ENCODE measurements around the gene DUSP22.

Gene DUSP22

DNA sequence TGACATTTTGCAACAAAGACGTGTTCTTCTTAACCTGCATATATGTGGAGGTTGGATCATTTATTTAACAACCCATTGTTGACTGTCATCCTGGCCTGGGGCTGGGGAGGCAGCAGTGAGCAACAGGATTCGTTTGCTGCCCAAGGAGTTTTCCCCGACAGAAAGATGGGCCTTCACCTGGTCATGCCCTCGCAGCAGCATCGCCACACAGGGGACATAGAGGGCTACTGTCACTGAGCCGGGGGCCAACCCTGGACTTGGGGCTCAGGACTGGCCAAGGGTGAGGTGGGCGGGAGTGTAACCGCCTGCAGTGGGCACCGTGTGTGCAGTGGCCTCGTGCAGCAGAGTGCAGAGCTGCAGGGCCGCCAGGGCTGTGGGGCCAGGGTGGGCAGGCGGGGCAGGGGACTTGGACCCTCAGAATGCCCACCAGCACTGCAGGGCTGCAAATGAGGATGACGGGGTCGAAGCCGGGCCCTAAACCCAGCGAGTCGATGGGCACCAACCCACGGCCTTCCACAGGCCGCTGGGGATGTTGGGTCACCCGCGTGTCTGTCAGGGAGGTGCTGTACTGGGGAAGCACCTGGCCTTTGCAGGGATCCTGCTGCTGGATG, 11.8 kb downstream of the DUSP22 start:
- TF ChIP-seq, protein P1, sequence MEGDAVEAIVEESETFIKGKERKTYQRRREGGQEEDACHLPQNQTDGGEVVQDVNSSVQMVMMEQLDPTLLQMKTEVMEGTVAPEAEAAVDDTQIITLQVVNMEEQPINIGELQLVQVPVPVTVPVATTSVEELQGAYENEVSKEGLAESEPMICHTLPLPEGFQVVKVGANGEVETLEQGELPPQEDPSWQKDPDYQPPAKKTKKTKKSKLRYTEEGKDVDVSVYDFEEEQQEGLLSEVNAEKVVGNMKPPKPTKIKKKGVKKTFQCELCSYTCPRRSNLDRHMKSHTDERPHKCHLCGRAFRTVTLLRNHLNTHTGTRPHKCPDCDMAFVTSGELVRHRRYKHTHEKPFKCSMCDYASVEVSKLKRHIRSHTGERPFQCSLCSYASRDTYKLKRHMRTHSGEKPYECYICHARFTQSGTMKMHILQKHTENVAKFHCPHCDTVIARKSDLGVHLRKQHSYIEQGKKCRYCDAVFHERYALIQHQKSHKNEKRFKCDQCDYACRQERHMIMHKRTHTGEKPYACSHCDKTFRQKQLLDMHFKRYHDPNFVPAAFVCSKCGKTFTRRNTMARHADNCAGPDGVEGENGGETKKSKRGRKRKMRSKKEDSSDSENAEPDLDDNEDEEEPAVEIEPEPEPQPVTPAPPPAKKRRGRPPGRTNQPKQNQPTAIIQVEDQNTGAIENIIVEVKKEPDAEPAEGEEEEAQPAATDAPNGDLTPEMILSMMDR (IDR thresholded peaks at IDR 0.05) = no peak
- DNase-seq = no peak
- H3K4me1 Mint-ChIP-seq = peaks cover 8% of the 10 kb centered on the region
- H3K4me3 Mint-ChIP-seq = no peak overlapping the region
- no peaks in the 10 kb centered on the region for H3K27me3 Mint-ChIP-seq (ENCODE audit: low read depth, poor library complexity)
- H3K9me3 Mint-ChIP-seq = peaks cover 15% of the 10 kb centered on the region
- H3K27ac Mint-ChIP-seq = no peak overlapping the region
- H3K36me3 Mint-ChIP-seq (ENCODE audit: low read depth) = peaks cover 15% of the 10 kb centered on the region

DNA sequence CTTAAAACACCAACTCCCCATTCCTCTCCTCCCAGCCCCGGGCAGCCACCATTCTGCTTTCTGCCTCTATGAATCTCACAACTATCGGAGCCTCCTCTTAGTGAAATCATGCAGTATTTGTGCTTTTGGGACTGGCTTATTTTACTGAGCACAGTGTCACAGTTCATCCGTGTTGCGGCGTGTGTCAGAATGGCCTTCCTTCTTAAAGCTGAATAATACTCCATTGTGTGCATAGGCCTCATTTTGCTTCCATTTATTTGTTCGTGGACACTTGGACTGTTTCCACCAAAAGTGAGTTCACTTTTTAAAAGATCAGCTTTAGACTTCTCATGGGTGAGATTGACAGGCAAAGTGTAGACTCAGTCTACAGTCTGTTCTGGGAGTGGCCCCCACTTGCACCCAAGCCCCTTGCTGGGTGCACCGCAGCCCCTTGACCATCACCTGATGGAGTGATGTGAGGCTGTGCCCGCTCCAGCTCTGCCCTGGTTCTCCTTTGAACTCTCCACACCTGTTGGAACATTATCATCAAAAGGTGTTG, 12.6 kb downstream of the DUSP22 start:
- Mint-ChIP-seq H3K9me3 (peaks cover 24% of the 10 kb centered on the region), H3K27me3 (ENCODE audit: low read depth, poor library complexity) (no peaks in the 10 kb centered on the region), H3K4me3 (no peak overlapping the region), H3K27ac (no peak overlapping the region), H3K36me3 (ENCODE audit: low read depth) (peaks cover 15% of the 10 kb centered on the region), H3K4me1 (peaks cover 16% of the 10 kb centered on the region)
- TF ChIP-seq, protein P1 (IDR thresholded peaks at IDR 0.05) = no peak
- DNase-seq = no peak

DNA sequence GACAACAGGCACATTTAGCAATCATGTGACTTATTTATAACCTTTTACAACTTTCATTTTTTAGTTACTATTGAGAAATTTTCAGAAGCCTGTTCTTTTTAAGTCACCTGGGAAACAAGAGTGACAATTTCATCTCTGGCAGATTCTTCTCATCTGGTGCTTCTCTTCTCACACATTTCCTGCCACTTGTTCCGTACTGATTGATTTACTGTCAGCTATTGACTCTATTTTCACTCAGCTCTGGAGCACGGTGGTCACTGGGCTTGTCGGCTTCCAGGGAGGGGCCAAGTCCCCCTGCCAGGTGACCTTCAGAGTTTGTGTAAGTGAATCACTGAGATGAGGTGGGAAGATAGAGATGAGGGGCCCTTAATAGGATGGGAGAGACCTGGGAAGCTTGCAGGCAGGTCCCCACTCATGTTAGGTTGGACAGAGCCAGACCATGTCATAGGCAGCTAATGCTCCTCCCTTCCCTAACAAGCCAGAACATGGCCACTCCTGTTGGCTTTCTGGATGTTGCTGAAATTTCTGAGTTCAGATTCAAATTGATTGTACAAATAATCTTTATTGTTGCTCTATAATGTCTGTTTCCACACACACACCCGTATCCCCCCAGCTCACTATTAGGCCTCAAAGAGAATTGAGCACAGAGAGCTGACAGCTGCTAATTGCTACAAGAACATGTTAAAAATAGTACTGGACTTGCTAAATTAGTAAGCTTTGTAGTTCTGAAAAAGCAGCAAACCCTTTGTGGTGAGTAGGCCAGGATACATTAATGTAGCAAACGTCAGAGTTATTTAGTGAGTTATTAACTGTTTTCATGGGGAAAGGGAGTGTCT, 13.3 kb downstream of the DUSP22 start:
- Mint-ChIP-seq H3K36me3 (ENCODE audit: low read depth) (peaks cover 15% of the 10 kb centered on the region), H3K9me3 (peaks cover 31% of the 10 kb centered on the region), H3K4me3 (no peak overlapping the region), H3K27ac (no peak overlapping the region), H3K27me3 (ENCODE audit: low read depth, poor library complexity) (no peaks in the 10 kb centered on the region), H3K4me1 (peaks cover 16% of the 10 kb centered on the region)
- TF ChIP-seq, protein P1 (IDR thresholded peaks at IDR 0.05) = no peak
- DNase-seq = no peak

DNA sequence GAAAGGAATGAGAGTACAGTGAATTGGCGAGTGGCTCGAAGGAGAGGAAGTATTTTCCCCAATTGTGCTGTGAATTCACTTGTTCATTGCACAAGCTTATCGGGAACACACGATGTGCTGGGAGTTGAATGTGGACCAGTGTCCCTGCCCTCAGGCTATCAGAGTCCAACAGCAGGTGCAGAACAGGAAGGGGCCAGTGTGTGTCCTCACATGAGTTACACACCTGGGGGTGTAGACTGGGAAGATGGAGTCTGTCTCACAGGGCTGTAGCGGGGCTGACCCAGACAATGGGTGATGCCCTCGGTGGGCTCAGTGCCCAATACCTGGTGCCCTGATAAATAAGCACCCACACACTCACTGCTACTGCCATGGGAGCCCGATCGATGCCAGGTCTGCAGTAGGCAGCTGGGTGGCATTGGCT, 14.4 kb downstream of the DUSP22 start:
- H3K27ac Mint-ChIP-seq = no peak overlapping the region
- H3K4me1 Mint-ChIP-seq = peaks cover 16% of the 10 kb centered on the region

DNA sequence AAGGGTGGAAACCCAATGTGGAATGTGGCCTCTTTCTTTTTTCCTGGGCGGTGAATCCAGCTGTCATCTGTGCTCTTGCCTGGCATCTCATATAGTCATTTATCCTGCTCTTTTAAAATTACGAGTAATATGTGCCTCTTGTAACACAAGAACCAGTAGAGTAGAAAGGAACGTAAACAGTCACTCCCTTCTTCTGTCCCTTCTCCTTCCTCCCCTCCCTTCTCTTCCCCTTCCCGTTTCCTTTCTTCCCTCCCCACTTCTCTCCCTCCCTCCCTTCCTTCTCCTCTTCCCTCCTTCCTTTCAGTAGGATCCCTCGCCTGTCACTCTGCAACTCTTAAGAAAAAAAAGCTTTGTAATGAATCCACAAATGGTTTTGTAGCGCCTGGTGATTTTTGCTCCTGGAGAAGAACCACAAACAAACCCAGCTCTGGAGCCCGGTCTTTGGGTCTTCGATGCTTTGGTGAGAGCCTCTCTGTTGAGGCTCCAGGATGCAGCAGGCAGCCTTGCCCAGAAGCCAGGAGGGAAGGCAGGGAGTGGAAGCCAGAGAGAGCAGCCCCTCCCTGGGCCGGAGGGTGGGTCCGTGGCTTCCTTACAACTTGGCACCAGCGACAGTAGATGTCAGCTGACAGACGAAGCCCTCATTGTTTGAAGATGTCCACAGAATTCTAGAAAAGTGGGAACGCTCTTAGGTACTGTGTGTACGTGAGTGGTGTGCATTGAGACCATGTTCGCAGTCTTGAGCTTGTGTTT, 15.0 kb downstream of the DUSP22 start:
- Mint-ChIP-seq H3K27me3 (ENCODE audit: low read depth, poor library complexity) (no peaks in the 10 kb centered on the region), H3K4me3 (no peak overlapping the region), H3K36me3 (ENCODE audit: low read depth) (peaks cover 21% of the 10 kb centered on the region), H3K27ac (no peak overlapping the region), H3K4me1 (peaks cover 16% of the 10 kb centered on the region), H3K9me3 (peaks cover 46% of the 10 kb centered on the region)
- DNase-seq = no peak
- TF ChIP-seq, protein P1 (IDR thresholded peaks at IDR 0.05) = no peak

More for the DNA sequence above, 14.4 kb downstream of the DUSP22 start:
- H3K4me3 Mint-ChIP-seq = no peak overlapping the region
- H3K36me3 Mint-ChIP-seq (ENCODE audit: low read depth) = peaks cover 15% of the 10 kb centered on the region
- peaks cover 41% of the 10 kb centered on the region for H3K9me3 Mint-ChIP-seq
- H3K27me3 Mint-ChIP-seq (ENCODE audit: low read depth, poor library complexity) = no peaks in the 10 kb centered on the region
- TF ChIP-seq, protein P1 (IDR thresholded peaks at IDR 0.05) = no peak
- DNase-seq = no peak

All from nephron progenitor cell (in vitro differentiated cells).